HCT116 (cell line): Measurements from ENCODE around the gene FILIP1. TPM values are rescaled to one million over a fixed set of nuclear protein-coding genes. Genes with fewer than 3 reads are reported as not detected.

Source experiments
- ATAC-seq: fragments of 200-7000 bp; cut with Tn5 transposase; 2 replicates; pipeline ENCODE4 v1.9.1; 2020; ENCODE audit warnings: mild to moderate bottlenecking, moderate library complexity
- BruUV-seq: library from RNA; stranded (reverse); fragments of 400-500 nt; replicated peaks from 2 replicates; lab custom pipeline; 2021; lab: Mats Ljungman, UMichigan
- CTCF ChIA-PET: fragments of 300-600 bp; sonication (Branson Sonifier 250); formaldehyde crosslinking; loops from one replicate; lab custom pipeline; 2021; ENCODE audit warnings: antibody characterized with exemption; lab: Charles Lee
- POLR2A ChIA-PET: fragments of 300-600, 350-600 bp; sonication (Branson Sonifier 250); formaldehyde crosslinking; loops from one replicate; lab custom pipeline; 2021; ENCODE audit warnings: antibody characterized with exemption; lab: Charles Lee
- RAD21 ChIA-PET, 2 experiments: fragments of 300-600 bp; sonication (Branson Sonifier 250); formaldehyde crosslinking; loops; one replicate each; lab custom pipeline; 2023; ENCODE audit warnings: low total read pairs in 2 of 2; ENCODE audit not compliant: uncharacterized antibody in 2 of 2, unreplicated experiment in 2 of 2, low non-redundant PET in 1 of 2; lab: Charles Lee
- DNase-seq: peaks from one replicate; pipeline ENCODE4 v3.0.0-alpha.2; 2010; ENCODE audit warnings: low read depth, low spot score
- H2AFZ ChIP-seq: fragments of 200-600 bp; shearing (Covaris generic), sonication (generic); 2 replicates; pipeline ENCODE4 v1.6.1; 2017; ENCODE audit warnings: low read depth, mixed run types, mixed read lengths, antibody characterized with exemption, low read length; ENCODE audit not compliant: poor library complexity, severe bottlenecking
- H3K27ac ChIP-seq: 2 replicates; pipeline ENCODE4 v1.5.1; 2012; ENCODE audit warnings: low read depth, low read length
- H3K27me3 ChIP-seq: fragments of 200-600 bp; sonication (generic); 2 replicates; pipeline ENCODE4 v1.6.1; 2016; ENCODE audit warnings: mixed run types, low read length, mixed read lengths; ENCODE audit not compliant: insufficient read depth
- H3K36me3 ChIP-seq, 2 experiments: fragments of 200-500 bp in 1 of 2; fragments of 200-600 bp in 1 of 2; sonication (Bioruptor generic) in 1 of 2; sonication (generic) in 1 of 2; 2 replicates each; pipeline versions ENCODE4 v1.5.1 to v1.6.1; 2014 to 2016; ENCODE audit warnings: low read length in 2 of 2, inconsistent platforms in 1 of 2, mixed read lengths in 1 of 2, mixed run types in 1 of 2; ENCODE audit not compliant: insufficient read depth in 2 of 2, control insufficient read depth in 1 of 2
- H3K4me1 ChIP-seq, 2 experiments: fragments of 200-600 bp in 1 of 2; sonication (generic) in 1 of 2; 2 replicates each; pipeline versions ENCODE4 v1.5.1 to v1.6.1; 2012 to 2017; ENCODE audit warnings: low read length in 2 of 2, inconsistent platforms in 1 of 2, mild to moderate bottlenecking in 1 of 2, mixed read lengths in 1 of 2, mixed run types in 1 of 2, moderate library complexity in 1 of 2; ENCODE audit not compliant: insufficient read depth in 2 of 2, control insufficient read depth in 1 of 2
- H3K4me2 ChIP-seq: fragments of 200-600 bp; sonication (generic); 2 replicates; pipeline ENCODE4 v1.6.1; 2017; ENCODE audit warnings: mixed run types, low read length, mixed read lengths
- H3K4me3 ChIP-seq, 2 experiments: fragments of 200-600 bp in 1 of 2; sonication (generic) in 1 of 2; replicated peaks in 1 of 2; 2 replicates each; pipeline ENCODE4 v1.5.1; 2011 to 2016; ENCODE audit warnings: low read length in 2 of 2, control low read depth in 1 of 2, low read depth in 1 of 2, mild to moderate bottlenecking in 1 of 2, mixed read lengths in 1 of 2, mixed run types in 1 of 2
- H3K79me2 ChIP-seq: fragments of 200-600 bp; sonication (generic); 2 replicates; pipeline ENCODE4 v1.6.1; 2017; ENCODE audit warnings: mild to moderate bottlenecking, mixed run types, low read length, moderate library complexity, mixed read lengths; ENCODE audit not compliant: insufficient read depth
- H3K9ac ChIP-seq: fragments of 200-600 bp; sonication (generic); 2 replicates; pipeline ENCODE4 v1.6.1; 2016; ENCODE audit warnings: low read length, mixed read lengths
- H3K9me2 ChIP-seq: fragments of 200-600 bp; sonication (generic), shearing (Covaris generic); 2 replicates; pipeline ENCODE4 v1.6.1; 2017; ENCODE audit warnings: mixed run types, mild to moderate bottlenecking, moderate library complexity; ENCODE audit not compliant: insufficient read depth
- H3K9me3 ChIP-seq, 2 experiments: fragments of 200-500 bp in 1 of 2; fragments of 200-600 bp in 1 of 2; sonication (Bioruptor generic) in 1 of 2; sonication (generic) in 1 of 2; 2 replicates each; pipeline ENCODE4 v1.6.1; 2014 to 2017; ENCODE audit warnings: low read length in 2 of 2, mixed read lengths in 2 of 2, inconsistent platforms in 1 of 2, low read depth in 1 of 2, mild to moderate bottlenecking in 1 of 2, mixed run types in 1 of 2, moderate library complexity in 1 of 2; ENCODE audit not compliant: control insufficient read depth in 1 of 2, insufficient read depth in 1 of 2
- H4K20me1 ChIP-seq: fragments of 200-600 bp; sonication (generic), shearing (Covaris generic); 2 replicates; pipeline ENCODE4 v1.6.1; 2017; ENCODE audit warnings: mixed run types, mild to moderate bottlenecking, moderate library complexity; ENCODE audit not compliant: insufficient read depth
- ATF3 ChIP-seq: IDR thresholded peaks from 2 replicates; pipeline ENCODE4 v1.6.1; 2012
- CBX3 ChIP-seq: IDR thresholded peaks from 2 replicates; pipeline ENCODE4 v1.6.1; 2012; ENCODE audit warnings: low read depth
- CTCF ChIP-seq, 3 experiments: fragments of 200-600 bp in 1 of 3; sonication (generic) in 1 of 3; IDR thresholded peaks in 2 of 3; conservative IDR thresholded peaks in 1 of 3; 2 replicates each; pipeline ENCODE4 v1.5.1; 2012 to 2017; ENCODE audit warnings: low read depth in 2 of 3, low read length in 2 of 3, antibody characterized with exemption in 1 of 3, borderline replicate concordance in 1 of 3, control low read depth in 1 of 3, mild to moderate bottlenecking in 1 of 3, mixed read lengths in 1 of 3, mixed run types in 1 of 3, moderate library complexity in 1 of 3; ENCODE audit not compliant: insufficient read depth in 1 of 3
- EGR1 ChIP-seq: IDR thresholded peaks from 2 replicates; pipeline ENCODE4 v1.6.1; 2012; ENCODE audit warnings: low read depth
- ELF1 ChIP-seq: IDR thresholded peaks from 2 replicates; pipeline ENCODE4 v1.6.1; 2012; ENCODE audit warnings: low read depth, borderline replicate concordance
- EZH2phosphoT487 ChIP-seq: fragments of 200-600 bp; IDR thresholded peaks from 2 replicates; pipeline ENCODE4 v1.6.1; 2018; ENCODE audit warnings: antibody characterized with exemption, borderline replicate concordance
- JUND ChIP-seq: IDR thresholded peaks from 2 replicates; pipeline ENCODE4 v1.6.1; 2012
- POLR2A ChIP-seq: IDR thresholded peaks from 2 replicates; pipeline ENCODE4 v1.7.0; 2011; ENCODE audit warnings: borderline replicate concordance; ENCODE audit not compliant: insufficient read depth, insufficient read length; ENCODE audit errors: extremely low read depth
- POLR2AphosphoS5 ChIP-seq: IDR thresholded peaks from 2 replicates; pipeline ENCODE4 v1.6.1; 2011; ENCODE audit warnings: mild to moderate bottlenecking, low read depth, low read length, moderate library complexity
- RAD21 ChIP-seq: IDR thresholded peaks from 2 replicates; pipeline ENCODE4 v1.6.1; 2012; ENCODE audit warnings: low read depth, mild to moderate bottlenecking
- REST ChIP-seq: IDR thresholded peaks from 2 replicates; pipeline ENCODE4 v1.6.1; 2012; ENCODE audit warnings: low read depth
- SRF ChIP-seq: IDR thresholded peaks from 2 replicates; pipeline ENCODE4 v1.6.1; 2012; ENCODE audit warnings: low read depth
- YY1 ChIP-seq: IDR thresholded peaks from 2 replicates; pipeline ENCODE4 v1.6.1; 2011; ENCODE audit warnings: low read length, low read depth, moderate library complexity, mild to moderate bottlenecking; ENCODE audit not compliant: insufficient replicate concordance; ENCODE audit errors: extremely low read depth
- intact Hi-C: fragments of 100-400 bp; cut with micrococcal nuclease; formaldehyde crosslinking; loops from 2 replicates; pipeline ENCODE4 v1.10.0; 2022
- total RNA-seq: library from RNA; stranded (reverse); gene quantifications from one replicate; pipeline ENCODE4 v1.2.1, GENCODE V29; 2021; ENCODE audit not compliant: unreplicated experiment

Gene FILIP1
- total RNA-seq, 1 experiment from 2014 or later, result 0.05 TPM

- H3K27me3 ChIP-seq, result no peaks in the 10 kb centered on the region
- no peaks in the 10 kb centered on the region for H3K79me2 ChIP-seq
- no peak overlapping the region for H3K9ac ChIP-seq
- no peaks in the 10 kb centered on the region for H3K4me1 ChIP-seq
- H3K27ac ChIP-seq, result no peak overlapping the region
- TF ChIP-seq POLR2A, result no peak
- no peak for TF ChIP-seq ATF3
- TF ChIP-seq CTCF (IDR thresholded peaks at IDR 0.05 in 2 of 3, conservative IDR thresholded peaks at IDR 0.05 in 1 of 3; ENCODE audit: borderline replicate concordance in 1 of 3, insufficient read depth in 1 of 3, low read depth in 2 of 3, low read length in 2 of 3), result no peak
- no peak for TF ChIP-seq POLR2AphosphoS5
- TF ChIP-seq JUND, result no peak
- TF ChIP-seq EZH2phosphoT487, result no peak
- TF ChIP-seq CBX3, result no peak
- TF ChIP-seq REST, result no peak
- TF ChIP-seq ELF1, result no peak
- no peak for TF ChIP-seq RAD21
- TF ChIP-seq YY1, result no peak
- TF ChIP-seq EGR1, result no peak
- TF ChIP-seq SRF, result no peak
- H3K9me3 ChIP-seq, result no peaks in the 10 kb centered on the region
- no peak overlapping the region for H3K4me2 ChIP-seq
- BruUV-seq, result no TSS peak
- ChIA-PET RAD21 (no interaction called here), CTCF (no interaction called here), POLR2A (no interaction called here)
- no peak for DNase-seq
- no peaks in the 10 kb centered on the region for H4K20me1 ChIP-seq
- H2AFZ ChIP-seq, result no peak overlapping the region
- no peak for ATAC-seq
- no peaks in the 10 kb centered on the region for H3K9me2 ChIP-seq
- H3K4me3 ChIP-seq, result no peak overlapping the region
- no peaks in the 10 kb centered on the region for H3K36me3 ChIP-seq
- intact Hi-C loops, result no loop called here
Measured at GRCh38 chr6:75350808-75351207, 142.8 kb downstream of the FILIP1 start.
